Transverse colon (tissue), 4 donors: ENCODE data around the gene KLHL18. TPM values are rescaled to one million over a fixed set of nuclear protein-coding genes. Genes with fewer than 3 reads are reported as not detected.

Experiments
- DNase-seq: peaks from one replicate; pipeline ENCODE4 v3.0.0-alpha.2; 2019
- H3K27ac ChIP-seq, 4 donors: fragments of 200-600 bp; sonication (generic); 2 replicates each; pipeline ENCODE4 v1.5.1; 2016 to 2018; ENCODE audit warnings: inconsistent platforms in 4 of 4
- H3K27me3 ChIP-seq: fragments of 200-600 bp; sonication (generic); 2 replicates; pipeline ENCODE4 v1.5.1; 2017; ENCODE audit warnings: inconsistent platforms
- H3K36me3 ChIP-seq, 4 donors: fragments of 200-600 bp; sonication (generic); 2 replicates each; pipeline ENCODE4 v1.5.1; 2017 to 2019; ENCODE audit warnings: inconsistent platforms in 4 of 4
- H3K4me1 ChIP-seq, 4 donors: fragments of 200-600 bp; sonication (generic); 2 replicates each; pipeline ENCODE4 v1.5.1; 2017 to 2020; ENCODE audit warnings: inconsistent platforms in 4 of 4
- H3K4me3 ChIP-seq, 4 donors: fragments of 200-600 bp; sonication (generic); 1 replicate in 1 of 4; 2 replicates in 3 of 4; pipeline versions ENCODE4 v1.5.1 to v1.6.1; 2017 to 2019; ENCODE audit warnings: inconsistent platforms in 4 of 4
- H3K9me3 ChIP-seq, 2 donors: fragments of 200-600 bp; sonication (generic); 2 replicates each; pipeline ENCODE4 v1.5.1; 2017 to 2019; ENCODE audit warnings: inconsistent platforms in 2 of 2
- CTCF ChIP-seq, 5 experiments: fragments of 200-600 bp in 3 of 5; fragments of 450-650 bp in 2 of 5; sonication (generic) in 3 of 5; IDR thresholded peaks; 1 replicate in 2 of 5; 2 replicates in 3 of 5; pipeline ENCODE4 v1.5.1; 2016 to 2017; ENCODE audit warnings: antibody characterized with exemption in 5 of 5, inconsistent platforms in 3 of 5, mild to moderate bottlenecking in 2 of 5, moderate library complexity in 1 of 5
- EP300 ChIP-seq: sonication (generic); formaldehyde crosslinking; IDR thresholded peaks from one replicate; pipeline ENCODE4 v1.6.1; 2017; ENCODE audit warnings: antibody characterized with exemption, low read depth
- POLR2A ChIP-seq: fragments of 450-650 bp; IDR thresholded peaks from one replicate; pipeline ENCODE4 v1.6.1; 2016; ENCODE audit warnings: antibody characterized with exemption, mild to moderate bottlenecking, moderate library complexity
- POLR2AphosphoS5 ChIP-seq, 3 donors: sonication (generic); formaldehyde crosslinking; IDR thresholded peaks; one replicate each; pipeline ENCODE4 v1.6.1; 2016; ENCODE audit warnings: antibody characterized with exemption in 3 of 3
- WGBS, 2 donors: methylation state at CpG; one replicate each; pipeline ENCODE4 v1.1.5; 2018; ENCODE audit warnings: low coverage in 1 of 2; 5-methylcytosine and 5-hydroxymethylcytosine counted together
- in situ Hi-C, 4 donors: fragments of 200-750 bp; cut with MboI; loops; one replicate each; pipeline versions ENCODE4 v1.15.0 to v1.15.1; 2017; ENCODE audit warnings: low sequenced_read_pairs in 3 of 4, low pct_ligation_motif_present in 1 of 4, low pct_unique_long_range_greater_than_20kb in 1 of 4
- intact Hi-C: fragments of 100-400 bp; cut with DNase I; formaldehyde crosslinking; loops from one replicate; pipeline ENCODE4 v1.15.1; 2023; ENCODE audit warnings: low total_unique reads
- total RNA-seq, 4 donors: library from RNA; depleted of rRNA; stranded (reverse); fragments of >200 nt; gene quantifications; one replicate each; pipeline ENCODE4 v1.1.0, GENCODE V29; 2016

Gene KLHL18
- total RNA-seq, 4 donors from 2014 or later: 12.2 to 48.6 (median 14.5) TPM

- in situ Hi-C loops: no loop called here
- no peaks in the 10 kb centered on the region for H3K36me3 ChIP-seq
Measured at GRCh38 chr3:47270526-47270925, 12.2 kb upstream of the KLHL18 start.

GRCh38 chr3:47273564-47273963, 9.2 kb upstream of the KLHL18 start:
- DNase-seq: no peak
- intact Hi-C loops (no loop called here), in situ Hi-C loops (no loop called here)
- Histone ChIP-seq H3K4me3 (no peak overlapping the region), H3K36me3 (peaks cover 0 to 2% (median 0%) of the 10 kb centered on the region in 4 donors), H3K4me1 (no peaks in the 10 kb centered on the region), H3K27ac (no peak overlapping the region), H3K27me3 (no peaks in the 10 kb centered on the region), H3K9me3 (no peaks in the 10 kb centered on the region)
- TF ChIP-seq CTCF (IDR thresholded peaks at IDR 0.05): no peak
- no peak for TF ChIP-seq EP300
- TF ChIP-seq POLR2A: no peak
- no peak for TF ChIP-seq POLR2AphosphoS5 (IDR thresholded peaks at IDR 0.05)
- 93 to 100% methylated on average over 1 to 5 of the region's 5 CpGs for WGBS, 2 donors

More at GRCh38 chr3:47270526-47270925, 12.2 kb upstream of the KLHL18 start:
- Histone ChIP-seq H3K4me1 (peaks cover 0 to 5% (median 0%) of the 10 kb centered on the region in 4 donors), H3K27me3 (no peaks in the 10 kb centered on the region), H3K27ac (no peak overlapping the region), H3K9me3 (no peaks in the 10 kb centered on the region), H3K4me3 (no peak overlapping the region)
- TF ChIP-seq CTCF (IDR thresholded peaks at IDR 0.05): no peak
- TF ChIP-seq POLR2AphosphoS5 (IDR thresholded peaks at IDR 0.05): no peak
- no peak for TF ChIP-seq POLR2A
- no peak for TF ChIP-seq EP300
- no peak for DNase-seq
- 93 to 97% methylated on average over 4 of the region's 4 CpGs for WGBS, 2 donors
- intact Hi-C loops: no loop called here

GRCh38 chr3:47274652-47275051, 8.1 kb upstream of the KLHL18 start:
- TF ChIP-seq CTCF (IDR thresholded peaks at IDR 0.05) (no peak), POLR2A (no peak), POLR2AphosphoS5 (IDR thresholded peaks at IDR 0.05) (no peak)
- in situ Hi-C loops (no loop called here), intact Hi-C loops (no loop called here)
- DNase-seq: no peak
- H3K4me3 ChIP-seq: no peak overlapping the region
- H3K36me3 ChIP-seq: peaks cover 0 to 2% (median 0%) of the 10 kb centered on the region in 4 donors
- no peaks in the 10 kb centered on the region for H3K27me3 ChIP-seq
- WGBS, 2 donors: 80 to 93% methylated on average over 1 to 2 of the region's 2 CpGs
- no peak overlapping the region for H3K27ac ChIP-seq
- H3K9me3 ChIP-seq: no peaks in the 10 kb centered on the region
- H3K4me1 ChIP-seq: no peaks in the 10 kb centered on the region

- Histone ChIP-seq H3K4me3 (no peak overlapping the region), H3K27ac (no peak overlapping the region), H3K9me3 (no peaks in the 10 kb centered on the region), H3K36me3 (peaks cover 0 to 2% (median 0%) of the 10 kb centered on the region in 4 donors), H3K4me1 (peaks cover 0 to 9% (median 7%) of the 10 kb centered on the region in 4 donors), H3K27me3 (no peaks in the 10 kb centered on the region)
- in situ Hi-C loops: no loop called here
- TF ChIP-seq POLR2AphosphoS5 (IDR thresholded peaks at IDR 0.05) (no peak), EP300 (no peak), CTCF (IDR thresholded peaks at IDR 0.05) (no peak), POLR2A (no peak)
- intact Hi-C loops: no loop called here
- DNase-seq: no peak
- WGBS, 2 donors: 88 to 89% methylated on average over 4 of the region's 4 CpGs
Measured at GRCh38 chr3:47276558-47276957, 6.2 kb upstream of the KLHL18 start.
